HG02938 (cell line): ENCODE measurements around the gene LIPF.
"Not testable (repeated sequence)": the region's sequence is repeated elsewhere in the genome, so short reads cannot be mapped to it uniquely, and the experiment has no call there.

ENCODE experiments used
- ATAC-seq: cut with Tn5 transposase; IDR thresholded peaks from one replicate; pipeline ENCODE4 v1.9.1; 2021; ENCODE audit warnings: mild to moderate bottlenecking, moderate library complexity; ENCODE audit not compliant: unreplicated experiment

The LIPF gene, protein sequence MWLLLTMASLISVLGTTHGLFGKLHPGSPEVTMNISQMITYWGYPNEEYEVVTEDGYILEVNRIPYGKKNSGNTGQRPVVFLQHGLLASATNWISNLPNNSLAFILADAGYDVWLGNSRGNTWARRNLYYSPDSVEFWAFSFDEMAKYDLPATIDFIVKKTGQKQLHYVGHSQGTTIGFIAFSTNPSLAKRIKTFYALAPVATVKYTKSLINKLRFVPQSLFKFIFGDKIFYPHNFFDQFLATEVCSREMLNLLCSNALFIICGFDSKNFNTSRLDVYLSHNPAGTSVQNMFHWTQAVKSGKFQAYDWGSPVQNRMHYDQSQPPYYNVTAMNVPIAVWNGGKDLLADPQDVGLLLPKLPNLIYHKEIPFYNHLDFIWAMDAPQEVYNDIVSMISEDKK

DNA sequence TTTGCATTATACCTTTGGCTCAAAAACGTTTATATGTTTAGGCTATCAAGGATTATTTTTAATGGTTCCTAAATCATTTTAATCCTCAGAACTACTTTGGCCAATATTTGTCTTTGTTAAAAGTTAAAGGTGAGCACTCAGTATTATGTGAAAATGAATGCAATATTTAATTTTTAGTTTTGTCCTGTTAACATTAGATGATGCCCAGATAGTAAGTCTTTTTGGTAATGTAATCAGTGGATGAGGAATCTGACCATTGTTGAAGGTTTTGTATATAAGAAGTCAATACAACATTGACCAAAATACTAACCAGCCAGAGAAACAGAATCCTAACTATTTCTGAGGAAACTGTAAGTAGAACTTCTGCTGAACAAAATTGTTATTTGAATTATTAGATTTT, at the start of gene LIPF:
LIPF (plus strand) TSS at position 301 of the 400 bp plus-strand sequence. CDS start 2,856 bp downstream, outside the sequence.
- no peak for ATAC-seq

DNA sequence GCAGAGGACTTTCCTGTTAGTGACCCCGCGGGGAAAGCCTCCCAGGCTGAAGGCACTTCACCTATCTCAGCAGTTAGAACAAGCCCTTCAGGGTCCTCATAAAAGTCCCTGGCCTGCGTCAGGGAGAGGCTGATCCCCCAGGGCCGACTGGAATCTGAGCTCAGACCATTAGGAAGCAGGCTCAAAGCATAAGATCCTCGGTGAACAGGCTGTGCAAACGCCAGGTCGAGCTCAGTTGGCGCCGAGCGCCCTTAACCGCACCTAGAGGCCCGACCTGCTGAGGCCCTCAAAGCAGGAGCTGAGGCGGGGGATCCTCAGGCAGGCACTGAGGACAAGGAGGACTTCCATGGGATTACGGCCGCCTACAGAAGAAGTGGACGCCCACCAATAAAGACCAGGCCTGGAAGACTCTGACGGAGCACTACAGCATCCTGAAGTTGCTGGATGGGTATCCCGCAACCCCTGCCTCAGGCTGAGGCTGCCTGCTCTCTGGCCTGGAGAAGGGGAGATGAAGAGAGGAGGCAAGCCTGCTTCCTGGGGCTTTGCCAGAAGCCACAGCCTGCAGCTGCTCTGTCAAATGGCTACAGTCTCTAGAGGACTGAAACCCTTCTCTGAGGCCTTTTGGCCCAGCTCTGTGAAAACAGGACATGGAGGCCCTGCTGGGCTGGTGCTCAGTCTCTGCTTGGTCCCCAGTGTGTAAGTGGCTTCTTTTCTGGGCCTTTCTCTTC, 47.8 kb upstream of the LIPF start:
- ATAC-seq: no peak

DNA sequence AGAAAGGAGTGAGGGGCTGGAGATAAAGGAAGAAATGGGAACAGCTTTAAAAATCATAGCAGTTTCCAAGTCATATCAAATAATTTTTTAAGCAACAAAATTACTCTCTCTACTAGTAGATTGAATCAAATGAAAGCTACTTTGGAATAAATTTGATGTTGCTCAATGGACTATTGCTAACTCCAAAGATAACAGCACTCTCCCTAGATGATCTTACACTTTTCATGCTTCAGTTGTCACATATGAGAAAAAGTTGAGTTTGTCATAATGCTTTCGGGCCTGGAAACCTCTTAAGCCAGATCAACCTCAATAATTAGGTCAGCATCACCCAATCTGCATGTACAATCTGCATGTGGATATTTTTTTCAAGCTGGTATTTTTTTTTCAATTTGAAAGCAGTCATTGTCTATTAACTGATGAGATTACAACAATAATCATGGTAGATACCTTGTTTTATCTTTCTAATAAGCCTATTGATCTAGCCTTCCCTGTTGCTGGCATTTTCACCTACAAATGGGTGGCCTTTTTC, 46.4 kb upstream of the LIPF start:
- no peak for ATAC-seq

DNA sequence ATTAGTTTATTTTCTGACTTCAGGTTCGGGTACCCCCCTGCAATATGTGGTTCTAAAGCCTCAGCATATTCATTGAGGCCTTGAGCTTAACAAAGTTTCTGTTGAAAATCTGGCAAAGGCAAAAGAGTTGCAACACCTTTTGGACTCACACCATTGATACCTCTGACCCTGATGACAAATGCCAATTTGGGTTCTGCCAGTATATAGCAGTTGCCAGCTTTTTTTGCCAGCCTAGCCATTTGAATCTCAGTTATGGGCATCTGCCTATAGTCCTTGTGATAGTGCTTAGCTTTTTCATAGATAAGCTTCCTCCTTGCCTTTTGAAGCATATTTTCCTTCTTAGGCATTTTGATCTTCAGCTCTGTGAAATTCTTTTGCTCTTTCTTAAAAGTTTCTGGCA, 45.7 kb upstream of the LIPF start:
- ATAC-seq: no peak

DNA sequence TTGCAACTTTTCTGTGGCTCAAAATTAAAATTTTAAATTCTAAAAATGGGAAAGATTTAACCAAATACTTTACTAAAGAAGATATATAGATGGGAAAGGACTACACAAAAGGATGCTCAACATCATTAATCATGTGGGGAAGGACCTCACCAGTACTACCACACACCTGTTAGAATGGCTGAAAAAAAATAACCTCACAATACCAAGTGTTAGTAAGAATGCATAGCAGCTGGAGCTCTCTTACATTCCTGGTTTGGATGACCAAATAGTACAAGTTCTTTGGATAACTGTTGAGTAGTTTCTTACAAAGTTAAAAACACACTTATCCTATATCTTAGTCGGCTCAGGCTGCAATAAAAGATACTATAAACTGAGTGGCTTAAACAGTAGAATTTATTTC, 43.8 kb upstream of the LIPF start:
- ATAC-seq: no peak

DNA sequence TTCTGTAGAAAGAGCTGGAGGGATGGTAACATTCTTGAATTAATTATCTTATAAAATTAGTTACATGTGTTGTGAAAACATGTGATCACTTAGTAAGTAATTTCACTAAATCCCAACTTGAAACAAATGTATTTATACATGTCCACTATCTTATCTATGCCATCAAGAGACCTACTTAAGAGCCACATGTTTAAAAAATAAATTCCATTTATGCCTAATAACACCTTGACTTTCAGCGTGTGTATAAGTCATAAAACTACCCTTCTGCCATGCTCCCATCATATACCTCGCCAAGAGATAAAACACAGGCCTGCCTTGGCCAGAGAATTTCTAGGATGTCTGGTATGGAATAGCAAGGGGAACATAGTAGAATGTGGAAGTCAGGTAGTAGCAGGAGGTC, 40.4 kb upstream of the LIPF start:
- ATAC-seq: no peak

DNA sequence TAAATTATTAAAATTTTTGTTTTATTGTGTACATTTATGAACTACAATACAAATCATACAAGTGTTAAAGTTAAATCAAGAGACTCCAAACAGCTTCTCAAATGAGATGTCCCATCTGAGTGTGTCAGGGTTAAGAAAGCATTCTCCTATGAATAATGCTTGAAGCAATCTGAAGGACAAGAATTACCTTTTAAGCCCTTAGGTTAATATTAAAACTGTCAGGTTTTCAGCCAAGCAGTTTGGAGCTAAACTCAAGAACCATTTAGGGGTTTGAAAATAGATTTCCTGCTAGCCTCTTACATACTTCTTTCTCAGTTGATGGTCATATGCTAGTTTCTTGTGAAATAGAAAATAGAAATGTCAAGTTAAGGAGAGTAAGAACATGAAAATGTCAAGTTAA, 39.4 kb upstream of the LIPF start:
- ATAC-seq: no peak

DNA sequence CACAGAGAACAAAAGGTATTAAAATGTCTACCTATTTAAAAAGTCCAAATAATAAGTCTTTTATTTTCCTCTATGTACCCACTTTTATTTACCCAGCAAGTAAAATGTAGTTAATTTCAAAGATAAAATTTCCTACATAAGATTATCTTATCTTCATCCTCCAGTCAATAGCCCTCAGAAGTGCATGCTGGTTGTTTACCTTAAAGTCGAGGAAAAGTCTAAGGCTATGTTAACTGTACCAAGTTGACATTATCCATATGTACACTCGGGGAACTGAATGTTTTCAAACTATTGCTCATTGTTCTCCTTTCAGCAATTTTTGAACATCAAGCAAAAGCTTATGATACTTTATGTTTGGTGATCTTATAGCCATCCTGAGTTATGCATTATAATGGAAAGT, 24.1 kb upstream of the LIPF start:
- ATAC-seq: no peak

DNA sequence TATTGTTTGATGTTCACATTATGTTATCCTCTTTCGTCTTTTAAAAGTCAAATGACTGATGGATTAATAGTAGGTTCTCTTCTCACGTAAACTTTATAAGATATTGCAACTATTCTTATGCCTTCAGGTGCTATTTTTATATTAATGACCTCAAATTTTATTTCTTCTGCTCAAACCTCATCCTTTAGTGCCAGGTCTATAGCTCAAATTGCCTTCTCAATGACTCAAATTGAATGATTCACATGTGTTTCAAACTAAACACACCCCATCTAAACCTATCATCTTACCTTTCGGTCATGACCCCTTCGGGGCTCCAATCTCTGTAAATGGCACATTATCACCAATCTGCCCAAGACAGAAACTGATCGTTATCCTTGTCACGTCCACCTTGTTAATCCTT, 22.0 kb upstream of the LIPF start:
- no peak for ATAC-seq

DNA sequence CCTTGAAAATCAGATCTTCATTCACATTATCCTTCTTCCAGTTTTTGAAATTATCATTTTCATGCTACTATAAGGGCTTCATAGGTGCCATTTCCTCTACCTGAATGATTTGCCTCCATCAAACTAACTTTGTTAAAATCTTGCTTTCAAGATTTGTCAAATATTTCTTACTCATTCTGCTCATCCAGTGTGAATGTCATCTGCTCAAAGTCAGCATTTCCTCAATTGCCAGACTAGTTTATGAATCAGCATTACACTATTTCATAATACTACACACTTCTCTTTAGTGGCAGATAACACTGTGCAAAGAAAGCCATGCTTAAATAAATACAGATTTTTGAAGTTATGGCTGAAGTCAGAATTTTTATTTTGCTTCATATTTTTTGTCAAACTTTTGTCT, 21.3 kb upstream of the LIPF start:
- ATAC-seq: no peak

DNA sequence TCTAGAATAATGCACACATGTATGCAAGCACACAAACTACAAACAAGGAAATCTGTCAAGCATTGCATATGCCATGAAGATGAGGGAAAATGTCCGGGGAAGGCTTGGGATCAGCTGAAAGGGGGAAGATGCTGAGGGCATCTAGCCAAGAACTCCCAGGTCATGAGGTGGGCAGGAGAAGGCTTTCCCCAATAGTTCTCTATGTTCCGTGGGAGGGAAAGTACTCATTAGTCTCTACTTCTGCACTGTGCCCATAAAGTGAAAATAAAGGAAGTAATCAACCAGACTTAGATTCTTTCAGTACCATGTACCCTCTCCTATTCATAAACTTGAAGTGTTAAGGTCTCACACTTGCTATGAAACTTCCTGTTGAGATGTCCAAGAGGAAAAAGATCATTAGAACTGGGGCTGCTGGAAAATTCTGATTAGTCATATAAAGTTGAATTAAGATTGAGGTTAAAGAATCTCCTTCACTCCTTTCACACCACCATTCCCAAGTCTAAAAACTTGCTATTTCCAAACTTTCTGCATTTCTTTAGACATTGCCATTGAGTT, 17.1 kb upstream of the LIPF start:
- no peak for ATAC-seq

DNA sequence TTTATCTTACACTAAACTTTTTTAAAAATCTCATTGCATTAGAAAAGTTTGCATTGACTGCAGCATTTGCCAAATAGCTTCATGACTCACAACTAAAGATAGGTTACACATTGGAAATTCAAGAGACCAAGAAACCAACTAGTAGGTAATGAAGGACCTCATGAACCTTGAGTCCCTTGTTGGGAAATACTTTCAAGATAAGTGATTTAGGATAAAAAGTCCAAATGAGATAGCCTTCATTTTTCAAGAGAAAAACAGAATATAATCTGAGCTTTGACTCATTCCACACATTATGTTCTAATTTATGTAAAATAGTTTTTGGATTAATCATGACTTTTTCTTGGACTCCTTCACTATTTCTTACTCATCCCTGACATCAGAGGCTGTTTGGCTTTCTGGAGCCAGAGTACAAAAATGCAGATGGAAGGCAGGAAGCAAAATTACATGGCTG, 13.1 kb upstream of the LIPF start:
- no peak for ATAC-seq

DNA sequence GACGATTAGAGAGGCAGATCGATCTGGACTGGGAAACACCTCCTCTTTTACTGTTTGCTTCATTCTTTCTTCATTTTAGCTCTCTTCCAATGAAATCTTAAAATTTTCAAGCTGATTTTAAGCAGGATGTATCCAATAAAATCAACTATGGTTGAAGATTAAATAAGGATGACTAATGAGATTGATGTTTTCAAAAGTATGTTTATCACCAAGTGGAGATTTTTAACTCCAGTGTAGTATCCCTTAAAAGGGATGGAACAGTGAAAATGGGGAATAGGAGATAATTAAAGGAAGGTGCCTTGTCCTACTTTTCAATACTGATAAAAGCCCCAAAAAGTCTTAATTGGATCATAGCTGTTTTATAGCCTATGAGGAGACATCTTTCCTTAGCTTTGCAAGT, 11.6 kb upstream of the LIPF start:
- ATAC-seq: no peak

DNA sequence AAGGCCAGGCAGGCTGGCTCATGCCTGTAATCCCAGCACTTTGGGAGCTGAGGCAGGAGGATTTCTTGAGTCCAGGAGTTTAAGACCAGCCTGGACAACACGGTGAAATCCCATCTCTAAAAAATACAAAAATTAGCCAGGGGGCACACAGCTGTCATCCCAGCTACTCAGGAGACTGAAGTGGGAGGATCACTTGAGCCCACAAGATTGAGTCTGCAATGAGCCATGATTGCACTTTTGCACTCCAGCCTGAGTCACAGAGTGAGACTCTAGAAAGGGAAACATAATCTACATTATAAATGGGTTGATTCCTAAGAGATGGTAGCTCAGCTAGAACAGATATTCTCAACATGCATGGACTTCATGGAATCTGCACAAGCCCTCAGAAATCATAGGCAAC, 6.3 kb upstream of the LIPF start:
- no peak for ATAC-seq

DNA sequence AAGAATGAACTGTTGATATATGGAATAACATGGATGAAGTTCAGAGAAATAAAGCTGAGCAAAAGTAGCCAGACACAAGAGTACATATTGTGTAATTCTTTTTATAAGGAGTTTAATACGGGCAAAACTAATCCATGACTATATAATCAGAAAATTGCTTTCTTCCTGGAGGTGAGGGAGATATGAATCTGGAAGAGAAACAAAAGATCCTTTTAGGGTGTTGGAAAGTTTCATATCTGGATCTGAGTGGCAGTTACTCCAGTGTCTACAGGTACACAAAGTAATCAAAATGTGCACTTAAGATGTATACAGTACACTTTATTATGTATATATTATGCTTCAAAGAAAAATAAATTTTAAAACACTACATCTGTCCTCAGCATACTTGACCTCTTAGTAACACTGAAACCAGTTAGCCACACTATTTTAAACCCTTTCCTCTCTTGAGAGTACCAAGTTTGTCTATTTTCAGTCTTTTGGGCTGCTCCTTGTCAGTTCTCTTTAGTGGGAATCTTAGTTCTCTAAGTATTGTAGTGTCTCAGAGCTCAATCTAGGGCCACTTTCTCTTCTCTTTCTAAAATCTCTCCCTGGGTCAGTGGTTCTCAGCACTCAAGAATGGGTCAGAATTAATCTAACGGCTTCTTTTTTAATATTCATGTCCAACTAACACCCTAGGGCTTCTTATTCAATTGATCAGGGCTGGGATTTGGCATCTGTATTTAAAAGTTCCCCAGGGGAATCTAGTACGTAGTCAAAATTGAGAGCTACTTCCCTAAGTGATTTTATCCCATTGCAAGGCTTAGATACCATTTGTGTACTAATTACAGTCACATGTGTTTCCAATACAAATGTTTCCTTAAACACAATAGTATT, 4.3 kb upstream of the LIPF start:
- no peak for ATAC-seq

DNA sequence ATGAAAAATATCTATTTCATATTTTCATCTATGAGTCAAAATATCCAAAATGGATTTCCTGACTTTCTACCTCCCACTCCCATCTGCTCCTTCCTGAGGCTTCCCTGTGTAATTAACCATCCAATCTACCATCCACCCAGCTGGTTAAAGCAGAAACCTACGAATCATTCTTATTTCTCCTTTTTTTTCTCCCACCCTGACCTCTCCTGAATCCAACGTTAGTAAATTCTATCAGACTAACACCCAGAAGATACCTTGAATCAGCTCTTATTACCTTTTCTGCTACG, 3.7 kb upstream of the LIPF start:
- ATAC-seq: no peak

DNA sequence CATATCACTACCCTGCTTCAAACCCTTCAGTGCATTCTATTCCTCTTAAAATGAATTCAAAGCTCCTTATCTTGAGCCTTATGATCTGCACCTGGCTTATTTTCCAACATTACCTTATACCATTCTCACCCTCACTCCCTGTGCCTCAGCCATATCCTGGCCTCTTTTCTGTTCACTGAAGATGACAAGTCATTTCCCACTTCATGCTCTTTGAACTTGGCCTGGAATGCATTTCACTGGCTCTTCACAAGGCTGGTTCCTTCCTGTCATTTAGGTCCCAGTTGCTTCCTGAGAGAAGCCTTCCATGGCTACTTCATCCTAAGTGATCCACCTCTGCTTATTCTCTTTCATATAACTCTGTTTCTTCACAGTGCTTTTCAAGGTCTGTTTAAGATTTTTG, 3.2 kb upstream of the LIPF start:
- ATAC-seq: no peak

DNA sequence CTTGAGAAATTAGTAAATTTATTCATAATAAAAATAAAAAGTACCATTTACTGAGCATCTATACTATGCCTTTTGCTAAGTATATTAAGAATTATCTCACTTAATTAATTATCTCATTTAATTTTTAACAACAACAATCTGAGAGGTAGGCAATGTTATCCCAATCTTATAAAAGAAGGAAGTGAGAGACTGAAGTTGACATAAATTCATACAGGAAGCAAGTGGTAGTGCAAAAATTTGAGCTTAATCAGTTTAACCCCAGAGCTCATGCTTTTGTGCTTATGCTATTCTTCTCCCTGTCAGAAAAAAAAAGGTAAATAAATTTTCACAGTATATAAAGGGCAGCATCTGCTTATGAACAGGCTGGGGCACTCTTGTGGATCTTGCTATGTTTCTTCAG, 2.7 kb upstream of the LIPF start:
- no peak for ATAC-seq

DNA sequence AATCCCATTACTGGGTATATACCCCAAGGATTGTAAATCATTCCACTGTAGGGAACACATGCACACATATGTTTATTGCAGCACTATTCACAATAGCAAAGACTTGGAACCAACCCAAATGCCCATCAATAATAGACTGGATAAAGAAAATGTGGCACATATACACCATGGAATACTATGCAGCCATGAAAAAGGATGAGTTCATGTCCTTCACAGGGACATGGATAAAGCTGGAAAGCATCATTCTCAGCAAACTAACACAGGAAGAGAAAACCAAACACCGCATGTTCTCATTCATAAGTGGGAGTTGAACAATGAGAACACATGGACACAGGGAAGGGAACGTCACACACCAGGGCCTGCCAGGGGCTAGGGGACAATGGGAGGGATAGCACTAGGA, 1.1 kb upstream of the LIPF start:
- ATAC-seq: not testable (repeated sequence)

DNA sequence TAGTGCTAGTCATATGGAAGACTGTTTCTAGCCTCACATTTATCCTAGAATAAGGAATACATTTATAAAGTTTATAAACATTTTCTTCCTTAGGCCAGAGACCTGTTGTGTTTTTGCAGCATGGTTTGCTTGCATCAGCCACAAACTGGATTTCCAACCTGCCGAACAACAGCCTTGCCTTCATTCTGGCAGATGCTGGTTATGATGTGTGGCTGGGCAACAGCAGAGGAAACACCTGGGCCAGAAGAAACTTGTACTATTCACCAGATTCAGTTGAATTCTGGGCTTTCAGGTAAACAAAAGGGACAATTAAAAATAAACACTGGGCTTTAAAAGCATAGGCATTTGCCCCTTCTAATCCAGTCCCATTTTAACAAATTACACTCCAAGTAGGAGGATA, 4.2 kb downstream of the LIPF start:
- ATAC-seq: no peak

DNA sequence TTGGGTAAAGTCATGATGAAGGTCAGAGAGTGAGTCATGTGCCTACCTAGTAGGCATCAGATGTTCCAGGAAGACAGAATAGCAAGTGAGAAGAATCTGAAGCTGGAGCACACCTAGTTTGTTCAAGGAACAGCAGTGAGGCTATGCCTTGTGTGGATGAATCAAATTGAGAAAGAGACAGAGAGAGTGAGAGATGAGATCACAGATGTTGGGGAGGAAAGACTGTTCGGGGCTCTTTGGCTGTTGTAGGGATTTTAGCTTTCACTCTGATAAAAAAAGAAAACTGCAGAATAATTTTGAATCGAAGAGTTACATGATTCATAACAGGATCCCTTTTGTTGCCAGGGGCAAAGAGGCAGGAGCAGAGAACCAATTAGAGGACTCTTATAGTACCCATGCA, 6.3 kb downstream of the LIPF start:
- ATAC-seq: no peak
